ENCODE measurements around the gene ALDH1L1. TPM values are rescaled to one million over a fixed set of nuclear protein-coding genes. Genes with fewer than 3 reads are reported as not detected.

Gene ALDH1L1
- total and polyA plus RNA-seq, 2 of the 8 experiments (the other 6 are each of a cell fraction or from before 2014, with no cell fraction given) = 0.98 to 1.6 TPM

- CTCF ChIA-PET (ENCODE audit: partially characterized antibody) = interaction anchor here (0.5 to 7.1 kb wide), 4 partner anchors 14 to 862 kb away, joined by 3 to 58 read pairs (median 16); no protein-coding TSS in a partner anchor
- no peak overlapping the region for H3K9ac ChIP-seq (replicated peaks in 1 of 4; ENCODE audit: extremely low read depth in 1 of 4, low read depth in 3 of 4, low read length in 3 of 4)
- 82% methylated on average over 6 of the region's 6 CpGs; no CpG with 5 or more reads in 1 of the 2 experiments for WGBS, 2 experiments (ENCODE audit: extremely low coverage in 1 of 2, insufficient coverage in 1 of 2, insufficient read length in 1 of 2, insufficient replicate concordance in 2 of 2, low coverage in 1 of 2, low lambda C conversion rate in 2 of 2, missing lambda C conversion rate in 1 of 2)
- no peak for TF ChIP-seq CHD1 (IDR thresholded peaks at IDR 0.05; ENCODE audit: low read depth, low read length)
- no peak for TF ChIP-seq TEAD4 (IDR thresholded peaks at IDR 0.05; ENCODE audit: low read depth, low read length)
- no peak for TF ChIP-seq GTF2F1 (IDR thresholded peaks at IDR 0.05; ENCODE audit: borderline replicate concordance, low read depth, low read length)
- TF ChIP-seq SUZ12 (IDR thresholded peaks at IDR 0.05; ENCODE audit: low read length) = no peak
- no peak for TF ChIP-seq CEBPB (IDR thresholded peaks at IDR 0.05; ENCODE audit: low read depth, low read length)
- TF ChIP-seq POLR2A (IDR thresholded peaks at IDR 0.05; ENCODE audit: control extremely low read depth in 1 of 2, low read depth in 2 of 2, low read length in 2 of 2) = no peak
- no peak for TF ChIP-seq ASH2L (IDR thresholded peaks at IDR 0.05; ENCODE audit: low read length)
- no peak for TF ChIP-seq RFX5 (IDR thresholded peaks at IDR 0.05; ENCODE audit: borderline replicate concordance, low read depth, low read length)
- no peak for TF ChIP-seq CTBP2 (IDR thresholded peaks at IDR 0.05; ENCODE audit: borderline replicate concordance, insufficient read depth, insufficient read length, low read length)
- TF ChIP-seq SIX5 (IDR thresholded peaks at IDR 0.05; ENCODE audit: low read depth, low read length) = no peak
- TF ChIP-seq RXRA (IDR thresholded peaks at IDR 0.05; ENCODE audit: insufficient read depth, low read depth, low read length) = no peak
- no peak for TF ChIP-seq KDM5A (IDR thresholded peaks at IDR 0.05; ENCODE audit: low read length)
- TF ChIP-seq POU5F1 (IDR thresholded peaks at IDR 0.05; ENCODE audit: low read depth, low read length) = no peak
- TF ChIP-seq SIRT6 (IDR thresholded peaks at IDR 0.05; ENCODE audit: low read length) = no peak
- TF ChIP-seq, protein P1, sequence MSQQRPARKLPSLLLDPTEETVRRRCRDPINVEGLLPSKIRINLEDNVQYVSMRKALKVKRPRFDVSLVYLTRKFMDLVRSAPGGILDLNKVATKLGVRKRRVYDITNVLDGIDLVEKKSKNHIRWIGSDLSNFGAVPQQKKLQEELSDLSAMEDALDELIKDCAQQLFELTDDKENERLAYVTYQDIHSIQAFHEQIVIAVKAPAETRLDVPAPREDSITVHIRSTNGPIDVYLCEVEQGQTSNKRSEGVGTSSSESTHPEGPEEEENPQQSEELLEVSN (IDR thresholded peaks at IDR 0.05) = no peak
Measured at GRCh38 chr3:126146525-126147146, 33.8 kb downstream of the ALDH1L1 start.

More at GRCh38 chr3:126146525-126147146, 33.8 kb downstream of the ALDH1L1 start:
- H2BK20ac ChIP-seq (ENCODE audit: low read length) = no peak overlapping the region
- H2AFZ ChIP-seq (ENCODE audit: low read length) = no peak overlapping the region
- no peak overlapping the region for H3K18ac ChIP-seq (ENCODE audit: extremely low read depth, low read length)
- no peaks in the 10 kb centered on the region for H3K79me1 ChIP-seq (ENCODE audit: low read depth, low read length)
- H3K4me2 ChIP-seq (ENCODE audit: insufficient read depth in 1 of 2, low read depth in 2 of 2, low read length in 2 of 2) = no peak overlapping the region
- FAIRE-seq (no peak), DNase-seq (ENCODE audit: low read depth in 1 of 2, low spot score in 2 of 2) (no peak)
- no peak overlapping the region for H2BK15ac ChIP-seq (ENCODE audit: low read length)
- no peaks in the 10 kb centered on the region for H3K9me3 ChIP-seq (ENCODE audit: insufficient read depth in 2 of 2, low read depth in 1 of 2, low read length in 1 of 2)
- H3K4me3 ChIP-seq (ENCODE audit: extremely low read depth in 1 of 4, insufficient read depth in 2 of 4, low read depth in 3 of 4, low read length in 4 of 4) = no peak overlapping the region
- no peak overlapping the region for H3K14ac ChIP-seq (ENCODE audit: insufficient read length)
- H4K8ac ChIP-seq (ENCODE audit: extremely low read depth, insufficient read depth, low read length) = no peak overlapping the region
- no peaks in the 10 kb centered on the region for H3K23me2 ChIP-seq (ENCODE audit: low read depth, low read length)
- no peak overlapping the region for H2AK5ac ChIP-seq (ENCODE audit: low read depth, low read length)
- no peak overlapping the region for H4K91ac ChIP-seq (replicated peaks; ENCODE audit: insufficient read length, low read length)
- no peaks in the 10 kb centered on the region for H4K20me1 ChIP-seq (replicated peaks in 1 of 2; ENCODE audit: control insufficient read depth in 1 of 2, insufficient read depth in 2 of 2, low read length in 2 of 2)
- no peak overlapping the region for H2BK5ac ChIP-seq (ENCODE audit: low read depth, low read length)
- H2BK120ac ChIP-seq (replicated peaks; ENCODE audit: low read depth, low read length) = no peak overlapping the region
- no peaks in the 10 kb centered on the region for H3K4me1 ChIP-seq (replicated peaks in 1 of 4; ENCODE audit: control insufficient read depth in 3 of 4, insufficient read depth in 4 of 4, low read length in 3 of 4)
- H3K36me3 ChIP-seq (ENCODE audit: control insufficient read depth in 2 of 4, insufficient read depth in 4 of 4, low read length in 3 of 4) = no peaks in the 10 kb centered on the region
- H2BK12ac ChIP-seq (ENCODE audit: low read depth, low read length) = no peak overlapping the region
- no peaks in the 10 kb centered on the region for H3K79me2 ChIP-seq (ENCODE audit: control insufficient read depth in 1 of 2, insufficient read depth in 2 of 2, low read length in 2 of 2)
- H4K5ac ChIP-seq (ENCODE audit: insufficient read length, low read depth, low read length) = no peak overlapping the region
- H3K56ac ChIP-seq (replicated peaks; ENCODE audit: insufficient read length, low read depth, low read length) = no peak overlapping the region
- no peak overlapping the region for H3K23ac ChIP-seq (ENCODE audit: insufficient read length)
- H3K27ac ChIP-seq (ENCODE audit: low read depth, low read length) = no peak overlapping the region
- H3K4ac ChIP-seq (replicated peaks; ENCODE audit: insufficient read length, low read depth, low read length) = no peak overlapping the region
- no peaks in the 10 kb centered on the region for H3K27me3 ChIP-seq (replicated peaks in 1 of 4; ENCODE audit: control insufficient read depth in 3 of 4, extremely low read depth in 1 of 4, insufficient read depth in 3 of 4, low read length in 3 of 4)
- POLR2A ChIA-PET (ENCODE audit: partially characterized antibody) = no interaction called here
